ENCODE data around the gene DAB2IP.

DNA sequence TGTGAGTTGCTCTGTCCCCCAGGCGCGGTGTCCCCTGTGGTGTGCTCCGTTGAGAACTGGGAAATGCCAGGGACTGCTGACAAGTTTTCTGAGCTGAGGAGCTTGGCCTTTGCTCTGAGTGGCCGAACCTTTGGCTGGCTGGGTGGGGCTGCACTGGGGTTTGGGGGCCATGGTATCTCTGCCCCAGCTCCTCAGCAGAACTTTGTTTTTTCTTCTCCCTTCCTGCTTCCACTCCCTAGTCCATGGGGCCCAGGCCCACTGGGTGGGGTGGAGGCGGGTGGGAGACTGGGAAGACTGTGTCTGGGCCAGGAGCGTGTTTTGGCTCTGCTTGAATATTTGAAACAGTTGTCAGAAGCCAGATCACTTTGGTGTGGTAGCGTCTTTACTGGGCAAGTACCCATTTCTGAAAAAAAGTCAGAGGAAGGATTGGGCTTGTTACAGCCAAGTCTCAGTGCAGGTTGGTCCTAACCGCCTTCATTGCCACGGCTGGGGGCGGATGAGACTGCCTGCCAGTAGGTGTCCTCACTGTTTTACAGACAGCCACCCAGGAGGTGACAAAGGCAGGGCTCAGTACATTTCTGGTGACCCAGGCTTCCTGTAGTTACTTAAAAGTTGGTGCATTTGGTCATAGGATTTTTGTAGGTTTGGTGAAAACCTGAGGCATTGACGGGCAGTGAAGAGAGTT lies 92.7 kb downstream of the DAB2IP start:
- TF ChIP-seq, protein P1, sequence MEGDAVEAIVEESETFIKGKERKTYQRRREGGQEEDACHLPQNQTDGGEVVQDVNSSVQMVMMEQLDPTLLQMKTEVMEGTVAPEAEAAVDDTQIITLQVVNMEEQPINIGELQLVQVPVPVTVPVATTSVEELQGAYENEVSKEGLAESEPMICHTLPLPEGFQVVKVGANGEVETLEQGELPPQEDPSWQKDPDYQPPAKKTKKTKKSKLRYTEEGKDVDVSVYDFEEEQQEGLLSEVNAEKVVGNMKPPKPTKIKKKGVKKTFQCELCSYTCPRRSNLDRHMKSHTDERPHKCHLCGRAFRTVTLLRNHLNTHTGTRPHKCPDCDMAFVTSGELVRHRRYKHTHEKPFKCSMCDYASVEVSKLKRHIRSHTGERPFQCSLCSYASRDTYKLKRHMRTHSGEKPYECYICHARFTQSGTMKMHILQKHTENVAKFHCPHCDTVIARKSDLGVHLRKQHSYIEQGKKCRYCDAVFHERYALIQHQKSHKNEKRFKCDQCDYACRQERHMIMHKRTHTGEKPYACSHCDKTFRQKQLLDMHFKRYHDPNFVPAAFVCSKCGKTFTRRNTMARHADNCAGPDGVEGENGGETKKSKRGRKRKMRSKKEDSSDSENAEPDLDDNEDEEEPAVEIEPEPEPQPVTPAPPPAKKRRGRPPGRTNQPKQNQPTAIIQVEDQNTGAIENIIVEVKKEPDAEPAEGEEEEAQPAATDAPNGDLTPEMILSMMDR (conservative IDR thresholded peaks at IDR 0.05; ENCODE audit: low read length), result peak; percentile 94
- no peak for TF ChIP-seq EZH2phosphoT487 (IDR thresholded peaks at IDR 0.05; ENCODE audit: borderline replicate concordance)
